ENCODE measurements around the gene TSPAN16.
A peak's percentile ranks its signal among the peaks of the same experiment; 100 is the strongest.
"Not testable (repeated sequence)": the region's sequence is repeated elsewhere in the genome, so short reads cannot be mapped to it uniquely, and the experiment has no call there.

Gene TSPAN16

GRCh38 chr19:11347546-11348039 is 51.6 kb downstream of the TSPAN16 start:
- DNase-seq: no peak

- no peak for DNase-seq
These were observed 53.2 kb downstream of the TSPAN16 start for GRCh38 chr19:11349171-11349570.

- not testable (repeated sequence) for DNase-seq
These were observed 58.1 kb downstream of the TSPAN16 start for GRCh38 chr19:11354102-11354501.

- peak; percentile 73 to 85 (median 83) for DNase-seq
These were observed 59.5 kb downstream of the TSPAN16 start, which contains the start of gene PLPPR2 for GRCh38 chr19:11355160-11356073. Gene PLPPR2, plus strand, starts transcription at chr19:11355432. Its CDS starts 2,242 bp downstream, at chr19:11357674.

GRCh38 chr19:11356074-11356397 is 60.1 kb downstream of the TSPAN16 start:
- DNase-seq: no peak

GRCh38 chr19:11356676-11357550 is 61.0 kb downstream of the TSPAN16 start:
- DNase-seq: no peak

GRCh38 chr19:11359421-11359820 is 63.5 kb downstream of the TSPAN16 start:
- DNase-seq: no peak

- DNase-seq: no peak
These were observed 65.2 kb downstream of the TSPAN16 start for GRCh38 chr19:11361037-11361770.

GRCh38 chr19:11361771-11362731 is 66.1 kb downstream of the TSPAN16 start:
- DNase-seq: no peak

- no peak for DNase-seq
These were observed 67.9 kb downstream of the TSPAN16 start for GRCh38 chr19:11363881-11364280.

- DNase-seq: no peak
These were observed 68.4 kb downstream of the TSPAN16 start for GRCh38 chr19:11364296-11364904.

- no peak for DNase-seq
These were observed 69.0 kb downstream of the TSPAN16 start for GRCh38 chr19:11364935-11365334.
